COLO668 (cell line): ENCODE data around the gene ZNF33B.
A peak's percentile ranks its signal among the peaks of the same experiment; 100 is the strongest.

Source experiments
- DNase-seq: peaks from one replicate; lab custom pipeline; 2025; ENCODE audit not compliant: unreplicated experiment; lab: John Stamatoyannopoulos, UW

Gene ZNF33B

DNA sequence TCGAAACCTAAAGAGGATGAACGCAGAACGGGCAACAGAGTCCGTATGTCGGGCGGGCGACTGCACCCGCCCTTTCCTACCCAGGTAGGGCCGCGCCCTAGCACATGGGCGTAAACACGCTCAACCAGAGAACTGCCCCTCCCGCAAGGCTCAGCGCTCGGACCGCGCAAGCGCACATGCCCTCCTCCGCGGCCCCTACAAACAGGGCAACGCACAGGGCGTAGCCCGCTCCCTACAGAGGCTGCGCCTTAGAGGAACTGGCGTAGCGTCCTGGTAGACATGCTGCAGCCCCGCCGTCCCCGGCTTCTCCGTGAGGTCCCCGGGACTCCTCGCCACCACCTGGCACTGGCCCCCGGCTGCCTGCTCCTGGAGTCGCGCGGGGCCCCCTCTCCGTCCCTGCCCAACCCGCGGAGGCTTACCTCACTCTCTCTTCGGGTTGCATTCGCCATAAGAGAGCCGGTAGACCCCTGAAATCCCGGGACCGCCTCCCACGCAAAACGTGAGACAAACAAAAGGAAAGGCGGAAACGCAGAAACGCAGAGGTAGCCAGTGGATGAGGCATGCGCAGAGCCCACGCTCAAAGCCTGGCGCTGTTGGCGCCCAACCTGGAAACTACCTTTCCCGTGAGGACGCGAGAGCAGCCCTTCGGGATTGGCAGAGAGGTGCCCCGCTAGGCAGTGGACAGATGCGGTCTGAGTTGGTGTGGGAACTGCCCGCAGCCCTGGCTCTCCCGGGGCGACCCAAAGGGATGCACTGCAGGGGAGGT is at the start of gene ZNF33B:
ZNF33B (minus strand) TSS at position 516 of the 766 bp plus-strand sequence. CDS start 1,642 bp downstream, outside the sequence.
- DNase-seq: peak; percentile 91

GRCh38 chr10:42684517-42684916 is 46.1 kb upstream of the ZNF33B start:
- no peak for DNase-seq

- DNase-seq: no peak
Observed at GRCh38 chr10:42680267-42680666, 41.9 kb upstream of the ZNF33B start.

- DNase-seq: peak; percentile 0
Observed at GRCh38 chr10:42665181-42665979, 27.0 kb upstream of the ZNF33B start.

DNA sequence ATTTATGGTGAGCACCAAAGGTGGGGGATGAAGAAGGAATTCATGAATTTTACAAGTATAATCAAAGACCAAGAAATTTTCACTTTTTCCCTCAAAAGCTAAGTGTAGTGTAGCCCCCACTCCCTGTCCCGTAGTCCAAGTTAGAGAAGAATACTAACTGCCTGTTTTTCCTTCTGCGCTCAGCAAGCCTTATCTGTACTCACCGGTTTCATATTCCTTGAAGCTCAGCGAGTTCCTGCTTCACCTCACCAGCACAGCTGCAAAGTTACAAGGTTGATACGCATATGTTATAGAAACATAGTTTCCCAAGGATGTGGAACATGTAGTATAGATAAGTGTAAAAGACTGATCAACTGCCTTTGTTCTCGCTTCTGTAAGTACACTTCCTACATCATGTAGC is 16.0 kb upstream of the ZNF33B start:
- no peak for DNase-seq

- no peak for DNase-seq
Observed at GRCh38 chr10:42652858-42653257, 14.5 kb upstream of the ZNF33B start.

DNA sequence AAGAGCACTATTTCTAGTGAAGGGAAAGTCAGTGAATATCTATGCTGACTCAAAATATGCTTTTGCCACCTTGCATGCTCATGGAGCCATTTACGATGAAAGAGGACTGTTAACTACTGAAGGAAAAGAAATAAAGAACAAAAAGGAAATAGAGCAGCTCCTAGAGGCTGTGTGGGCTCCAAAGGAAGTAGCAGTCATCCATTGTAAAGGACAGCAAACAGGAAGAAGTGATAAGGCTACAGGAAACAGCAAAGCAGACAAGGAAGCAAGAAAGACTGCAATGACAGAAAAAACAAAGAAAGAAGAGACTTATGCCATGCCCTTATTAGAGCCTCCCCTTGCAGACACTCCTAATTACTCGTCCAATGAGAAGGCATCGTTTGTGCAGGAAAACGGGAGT is 12.0 kb upstream of the ZNF33B start:
- no peak for DNase-seq

DNA sequence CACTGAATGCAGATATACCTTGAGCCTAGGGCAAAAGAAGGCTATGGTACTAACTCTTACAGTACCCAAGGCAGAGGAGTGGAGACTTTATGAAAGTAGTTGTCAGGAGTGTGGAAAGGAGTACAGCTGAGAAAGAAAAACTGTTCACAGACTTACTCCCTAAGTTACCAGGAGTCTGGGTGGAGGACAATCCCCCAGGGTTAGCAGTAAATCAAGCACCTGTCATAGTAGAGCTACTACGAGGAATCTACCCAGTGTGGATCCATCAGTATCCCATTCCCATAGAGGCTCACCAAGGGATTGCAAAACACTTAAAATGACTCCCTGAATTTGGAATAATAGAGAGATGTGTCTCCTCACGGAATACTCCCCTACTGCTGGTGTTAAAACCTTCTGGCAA is 10.1 kb upstream of the ZNF33B start:
- DNase-seq: no peak

- DNase-seq: peak; percentile 2
Observed at GRCh38 chr10:42646687-42647640, 8.6 kb upstream of the ZNF33B start.

- no peak for DNase-seq
Observed at GRCh38 chr10:42646214-42646613, 7.8 kb upstream of the ZNF33B start.

DNA sequence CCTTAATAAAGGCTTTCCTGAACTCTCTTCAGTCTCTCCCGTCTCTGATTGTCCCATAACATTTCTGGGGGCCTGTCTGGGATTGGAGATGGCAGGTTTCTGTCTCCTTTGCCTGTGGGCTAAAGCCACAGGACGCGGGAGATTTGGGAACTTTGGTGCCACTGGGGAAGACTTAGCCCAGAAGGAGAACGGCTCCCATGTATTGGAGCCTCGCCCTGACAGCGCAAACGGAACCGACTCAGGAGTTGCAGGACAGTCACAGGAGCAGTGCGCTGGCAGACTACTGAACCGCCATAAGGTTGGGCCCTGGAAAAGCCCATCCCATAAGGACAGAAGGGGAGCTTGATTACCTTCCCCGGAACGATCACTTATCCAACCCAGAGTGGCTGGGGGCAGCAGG is 7.1 kb upstream of the ZNF33B start:
- DNase-seq: no peak

DNA sequence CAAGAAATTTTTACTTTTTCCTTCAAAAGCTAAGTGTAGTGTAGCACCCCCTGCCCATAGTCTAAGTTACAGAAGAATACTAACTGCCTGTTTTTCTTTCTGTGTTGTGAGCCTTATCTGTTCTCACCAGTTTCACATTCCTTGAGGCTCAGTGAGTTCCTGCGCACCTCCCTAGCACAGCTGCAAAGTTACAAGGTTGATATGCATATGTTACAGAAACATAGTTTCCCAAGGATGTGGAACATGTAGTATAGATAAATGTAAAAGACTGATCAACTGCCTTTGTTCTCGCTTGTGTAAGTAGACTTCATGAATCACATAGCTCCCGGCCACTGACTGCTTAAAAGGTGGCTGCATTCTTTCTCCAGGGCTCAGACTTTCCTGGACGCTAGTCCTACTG is 6.7 kb upstream of the ZNF33B start:
- no peak for DNase-seq

DNA sequence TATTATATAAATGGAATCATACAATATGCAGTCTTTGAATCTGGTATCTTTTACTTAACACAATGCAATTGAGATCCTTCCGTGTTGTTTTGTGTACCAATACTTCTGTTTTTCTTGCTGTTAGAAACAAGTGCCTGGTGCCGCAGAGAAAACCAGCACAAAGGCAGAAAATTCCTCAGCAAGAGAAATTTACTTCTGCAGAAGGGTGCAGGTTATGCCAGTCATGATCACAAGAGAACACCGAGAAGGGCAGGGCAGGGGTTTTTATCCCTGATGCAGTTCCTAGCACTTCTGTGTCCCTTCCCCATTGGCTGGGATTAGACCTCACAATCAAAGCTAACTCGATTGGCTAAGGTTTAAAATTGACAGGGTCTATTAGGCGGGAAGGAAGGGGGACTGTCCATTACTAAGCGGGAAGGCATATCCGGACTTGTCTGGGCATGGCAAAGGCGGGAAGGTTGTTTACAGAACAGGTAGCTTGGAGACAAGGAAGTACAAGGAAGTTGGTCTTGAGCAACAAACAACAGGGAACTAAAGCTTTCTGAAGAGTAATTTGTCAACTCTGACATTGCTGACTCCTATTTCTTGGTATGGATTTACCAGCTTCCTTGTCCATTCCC is 2.4 kb upstream of the ZNF33B start:
- no peak for DNase-seq

DNA sequence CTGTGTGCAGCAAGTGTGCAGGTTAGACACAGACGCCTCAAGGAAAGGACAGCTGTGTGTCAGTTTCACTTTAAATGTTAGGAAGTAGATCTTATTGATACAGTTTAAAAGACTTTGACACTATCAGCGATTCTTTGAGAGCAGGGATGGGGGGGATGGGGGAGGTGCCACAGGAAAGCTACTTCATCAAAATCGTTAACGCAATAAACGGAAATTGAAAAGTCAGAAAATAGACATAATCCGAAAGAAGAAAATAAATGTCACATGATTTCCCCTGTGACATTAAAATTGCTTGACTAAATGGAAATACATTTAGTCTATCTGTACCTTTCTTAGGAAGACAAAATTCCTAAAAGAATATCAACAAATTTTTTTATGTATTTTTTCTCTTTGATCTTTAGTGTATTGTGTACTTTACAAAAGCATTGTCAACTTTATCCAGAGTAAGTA is 476 bp upstream of the ZNF33B start:
- DNase-seq: no peak

DNA sequence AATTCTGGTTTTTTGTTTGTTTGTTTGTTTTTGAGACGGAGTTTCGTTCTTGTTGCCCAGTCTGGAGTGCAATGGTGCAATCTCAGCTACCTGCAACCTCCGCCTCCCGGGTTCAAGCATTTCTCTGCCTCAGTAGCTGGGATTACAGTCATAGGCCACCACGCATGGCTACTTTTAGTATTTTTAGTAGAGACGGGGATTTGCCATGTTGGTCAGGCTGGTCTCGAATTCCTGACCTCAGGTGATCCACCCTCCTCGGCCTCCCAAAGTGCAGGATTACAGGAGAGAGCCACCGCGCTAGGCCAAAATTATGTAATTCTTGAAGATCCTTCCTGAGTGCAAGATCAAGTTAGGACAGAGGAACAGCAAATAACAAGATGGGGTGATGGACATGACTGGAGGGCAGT is 719 bp downstream of the ZNF33B start:
- DNase-seq: no peak

- no peak for DNase-seq
Observed at GRCh38 chr10:42637142-42637541, 1.2 kb downstream of the ZNF33B start.

DNA sequence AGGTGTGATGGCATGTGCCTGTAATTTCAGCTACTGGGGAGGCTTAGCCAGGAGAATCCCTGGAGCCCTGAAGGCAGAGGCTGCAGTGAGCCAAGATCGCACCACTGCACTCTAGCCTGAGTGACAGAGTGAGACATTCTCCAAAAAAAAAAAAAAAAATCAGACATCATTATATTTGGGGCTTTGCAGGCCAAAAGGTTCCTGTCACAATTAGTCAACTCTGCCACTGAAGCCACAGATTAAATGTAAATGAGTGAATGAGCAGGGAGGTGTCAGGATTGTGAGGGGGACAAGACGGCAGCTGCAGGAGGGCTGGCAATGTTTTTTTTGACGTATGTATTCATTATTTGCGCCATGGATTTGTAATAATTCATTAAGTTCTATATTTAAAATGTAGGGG is 3.3 kb downstream of the ZNF33B start:
- no peak for DNase-seq

GRCh38 chr10:42632564-42632963 is 5.8 kb downstream of the ZNF33B start:
- no peak for DNase-seq

DNA sequence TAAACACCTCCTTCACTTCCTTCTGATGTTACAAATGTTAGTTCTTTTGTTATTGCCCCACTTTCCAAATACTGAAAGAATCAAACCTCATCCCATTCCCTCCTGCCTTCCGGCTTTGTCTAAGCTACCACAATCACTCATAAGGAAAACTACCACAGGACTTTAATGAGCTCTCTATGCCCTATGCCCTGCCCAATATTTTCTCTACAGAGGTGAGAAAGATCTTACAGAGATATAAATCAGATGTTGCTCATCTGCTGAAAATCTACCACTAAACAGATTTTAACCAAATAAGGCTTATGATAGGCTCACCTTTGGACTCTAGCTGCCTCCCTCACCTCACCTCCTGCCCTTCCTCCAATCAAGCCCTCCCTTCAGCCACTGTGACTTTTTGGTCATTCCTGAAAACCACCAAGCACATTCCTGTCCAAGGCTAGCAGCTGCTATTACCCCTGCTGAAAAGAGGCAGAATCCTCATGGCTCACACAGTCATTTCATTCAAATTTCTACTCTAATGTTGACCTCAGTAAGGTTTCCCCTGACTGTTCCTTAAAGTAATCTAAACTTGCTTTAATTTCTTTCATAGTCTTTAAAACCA is 7.7 kb downstream of the ZNF33B start:
- DNase-seq: no peak

DNA sequence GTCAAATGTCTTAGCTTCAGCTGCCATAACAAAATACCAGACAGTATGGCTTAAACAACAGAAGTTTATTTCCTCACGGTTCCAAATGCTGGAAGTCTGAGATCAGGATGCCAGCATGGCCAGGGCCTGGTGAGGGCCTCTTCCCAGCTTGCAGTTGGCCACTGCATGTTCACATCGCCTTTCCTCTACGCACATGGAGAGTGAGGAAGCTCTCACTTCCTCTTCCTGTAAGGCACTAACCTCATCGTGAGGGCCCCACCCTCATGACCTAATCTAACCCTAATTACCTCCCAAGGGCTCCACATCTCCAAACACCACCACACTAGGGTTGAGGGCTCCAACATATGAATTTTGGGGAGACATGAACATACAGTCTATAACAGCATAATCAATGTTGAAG is 14.4 kb downstream of the ZNF33B start:
- DNase-seq: no peak
